SK-N-MC (cell line): ENCODE measurements around the gene CSTA.

Experiments used
- EZH2 ChIP-seq: fragments of 200-600 bp; sonication (generic); IDR thresholded peaks from one replicate; pipeline ENCODE4 v1.6.1; 2017; ENCODE audit warnings: antibody characterized with exemption
- POLR2AphosphoS5 ChIP-seq: IDR thresholded peaks from 2 replicates; pipeline ENCODE4 v1.6.1; 2012; ENCODE audit warnings: mild to moderate bottlenecking, low read depth, low read length, borderline replicate concordance

- TF ChIP-seq EZH2 (no peak), POLR2AphosphoS5 (peak; percentile 83)
Measured at GRCh38 chr3:122382888-122383666, 58.0 kb downstream of the CSTA start, which contains the start of gene MIX23.
